ENCODE measurements around the gene KBTBD6.

The KBTBD6 gene

GRCh38 chr13:41148419-41149283 lies 16.0 kb upstream of the KBTBD6 start:
- TF ChIP-seq CTCF (IDR thresholded peaks at IDR 0.05; ENCODE audit: insufficient read depth, low read depth, low read length, missing control alignments), result no peak
- DNase-seq (ENCODE audit: low read depth), result no peak
- no peak overlapping the region for H3K4me3 ChIP-seq (ENCODE audit: low read length)

- no peak overlapping the region for H3K4me3 ChIP-seq (ENCODE audit: low read length)
- TF ChIP-seq CTCF (IDR thresholded peaks at IDR 0.05; ENCODE audit: insufficient read depth, low read depth, low read length, missing control alignments), result no peak
- DNase-seq (ENCODE audit: low read depth), result peak; percentile 87
These were observed 12.7 kb upstream of the KBTBD6 start for GRCh38 chr13:41145136-41145908.

DNA sequence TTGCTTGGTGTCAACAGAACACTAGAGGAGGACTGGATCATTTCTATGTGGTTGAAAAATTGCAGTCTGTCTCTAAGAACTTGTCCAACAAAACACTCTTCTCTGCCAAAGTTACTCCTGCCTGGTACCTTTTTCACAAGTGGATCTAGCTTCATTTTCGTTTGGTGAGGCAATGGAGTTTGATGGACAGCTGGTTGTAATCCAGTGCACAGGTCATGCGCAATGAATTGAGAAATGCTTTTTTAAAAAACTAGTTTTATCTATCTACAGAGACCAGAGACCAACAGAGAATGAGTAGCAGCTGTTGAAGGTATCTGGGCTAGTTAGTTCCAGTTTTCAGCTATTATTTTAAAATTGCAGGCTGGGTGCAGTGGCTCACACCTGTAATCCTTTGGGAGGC lies 12.0 kb upstream of the KBTBD6 start:
- H3K4me3 ChIP-seq (ENCODE audit: low read length), result no peak overlapping the region
- peak; percentile 36 for DNase-seq (ENCODE audit: low read depth)
- no peak for TF ChIP-seq CTCF (IDR thresholded peaks at IDR 0.05; ENCODE audit: insufficient read depth, low read depth, low read length, missing control alignments)

DNA sequence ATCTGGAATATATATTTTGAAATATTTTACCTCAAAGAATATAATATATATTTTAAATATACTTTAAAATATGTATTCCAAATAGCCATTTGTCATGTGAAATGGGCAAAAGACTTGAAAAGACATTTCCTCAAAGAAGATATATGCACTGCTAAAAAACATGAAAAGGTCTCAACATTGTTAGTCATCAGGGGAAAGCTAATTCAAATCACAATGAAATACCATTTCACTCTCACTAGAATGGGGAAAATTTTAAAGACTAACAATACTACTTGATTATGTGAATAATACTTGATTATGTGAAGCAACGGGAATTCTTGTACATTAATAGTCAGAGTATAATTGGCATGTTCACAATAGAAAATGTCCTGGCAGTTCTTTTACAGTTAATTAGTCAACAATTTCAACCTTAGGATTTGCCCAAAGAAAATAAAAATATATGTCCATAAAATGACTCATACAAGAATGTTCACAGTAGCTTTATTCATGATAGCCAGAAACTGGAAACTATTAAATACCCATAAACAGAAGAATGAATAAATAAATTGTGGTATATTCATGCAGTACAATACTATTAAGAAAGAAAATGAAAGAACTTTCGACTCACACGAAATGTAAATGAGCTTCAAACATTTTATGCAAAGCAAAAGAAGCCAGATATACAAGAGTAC lies 6.8 kb upstream of the KBTBD6 start:
- no peak for TF ChIP-seq CTCF (IDR thresholded peaks at IDR 0.05; ENCODE audit: insufficient read depth, low read depth, low read length, missing control alignments)
- DNase-seq (ENCODE audit: low read depth), result peak; percentile 45
- H3K4me3 ChIP-seq (ENCODE audit: low read length), result no peak overlapping the region

DNA sequence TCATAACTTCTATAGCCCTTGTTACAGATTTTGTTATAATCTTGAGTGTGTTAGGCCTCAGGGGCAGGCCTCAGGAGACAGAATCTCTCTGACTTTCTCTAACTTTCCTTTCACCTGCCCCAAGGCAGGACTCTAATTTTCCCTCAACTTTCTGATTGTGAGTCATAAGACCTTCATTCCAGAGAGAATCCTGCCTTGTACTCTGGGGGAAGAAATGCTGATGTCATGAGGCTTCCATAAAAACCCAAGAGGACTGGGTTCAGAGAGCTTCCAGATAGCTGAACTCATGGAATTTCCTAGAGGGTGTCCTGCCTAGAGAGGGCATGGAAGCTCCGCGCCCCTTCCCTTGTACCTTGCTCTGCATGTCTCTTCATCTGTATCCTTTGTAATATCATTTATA lies 5.3 kb upstream of the KBTBD6 start:
- TF ChIP-seq CTCF (IDR thresholded peaks at IDR 0.05; ENCODE audit: insufficient read depth, low read depth, low read length, missing control alignments), result no peak
- DNase-seq (ENCODE audit: low read depth), result peak; percentile 91
- no peak overlapping the region for H3K4me3 ChIP-seq (ENCODE audit: low read length)

- no peak overlapping the region for H3K4me3 ChIP-seq (ENCODE audit: low read length)
- DNase-seq (ENCODE audit: low read depth), result peak; percentile 99
- no peak for TF ChIP-seq CTCF (IDR thresholded peaks at IDR 0.05; ENCODE audit: insufficient read depth, low read depth, low read length, missing control alignments)
These were observed 4.6 kb upstream of the KBTBD6 start for GRCh38 chr13:41137241-41137640.

All from epithelial cell of esophagus (primary cell).